ENCODE data around the gene UGT1A8. TPM values are rescaled to one million over a fixed set of nuclear protein-coding genes. Genes with fewer than 3 reads are reported as not detected.
"Not testable (repeated sequence)": the region's sequence is repeated elsewhere in the genome, so short reads cannot be mapped to it uniquely, and the experiment has no call there.

Gene UGT1A8
- total RNA-seq, 1 donor from 2014 or later, result not detected

GRCh38 chr2:233707940-233708644 is 90.7 kb downstream of the UGT1A8 start:
- no peak for DNase-seq (ENCODE audit: low spot score)
- intact Hi-C loops (cut with DNase I), result no loop called here

GRCh38 chr2:233708942-233709341 is 91.5 kb downstream of the UGT1A8 start:
- DNase-seq (ENCODE audit: low spot score), result no peak
- intact Hi-C loops (cut with DNase I), result no loop called here

- intact Hi-C loops (cut with DNase I), result no loop called here
- DNase-seq (ENCODE audit: low spot score), result peak; percentile 79
Observed at GRCh38 chr2:233711312-233712008, 94.0 kb downstream of the UGT1A8 start.

- DNase-seq (ENCODE audit: low spot score), result no peak
- intact Hi-C loops (cut with DNase I), result no loop called here
Observed at GRCh38 chr2:233712611-233713261, 95.3 kb downstream of the UGT1A8 start, which contains the start of gene UGT1A5. TSS of gene UGT1A5 (plus strand) at chr2:233712907. CDS start at chr2:233712992, 85 bp downstream.

- no peak for DNase-seq (ENCODE audit: low spot score)
- intact Hi-C loops (cut with DNase I), result no loop called here
Observed at GRCh38 chr2:233713262-233713615, 95.8 kb downstream of the UGT1A8 start.

- DNase-seq (ENCODE audit: low spot score), result no peak
- intact Hi-C loops (cut with DNase I), result no loop called here
Observed at GRCh38 chr2:233714121-233714520, 96.7 kb downstream of the UGT1A8 start.

GRCh38 chr2:233718552-233718951 is 101.1 kb downstream of the UGT1A8 start, which contains the start of gene UGT1A4:
TSS of gene UGT1A4 (plus strand) at chr2:233718736. CDS start at chr2:233718821, 85 bp downstream.
- DNase-seq (ENCODE audit: low spot score), result no peak
- intact Hi-C loops (cut with DNase I), result no loop called here

GRCh38 chr2:233728723-233729301 is 111.4 kb downstream of the UGT1A8 start, which contains the start of gene UGT1A3:
TSS of gene UGT1A3 (plus strand) at chr2:233729042. CDS start at chr2:233729127, 85 bp downstream.
- DNase-seq (ENCODE audit: low spot score), result no peak
- intact Hi-C loops (cut with DNase I), result no loop called here

- DNase-seq (ENCODE audit: low spot score); intact Hi-C loops (cut with DNase I): not testable (repeated sequence)
Observed at GRCh38 chr2:233736868-233737653, 119.6 kb downstream of the UGT1A8 start.

GRCh38 chr2:233740870-233741269 is 123.4 kb downstream of the UGT1A8 start:
- DNase-seq (ENCODE audit: low spot score), result no peak
- intact Hi-C loops (cut with DNase I), result no loop called here

- intact Hi-C loops (cut with DNase I), result no loop called here
- DNase-seq (ENCODE audit: low spot score), result no peak
Observed at GRCh38 chr2:233743464-233744259, 126.2 kb downstream of the UGT1A8 start.

- intact Hi-C loops (cut with DNase I), result no loop called here
- no peak for DNase-seq (ENCODE audit: low spot score)
Observed at GRCh38 chr2:233745073-233745755, 127.8 kb downstream of the UGT1A8 start.

GRCh38 chr2:233745838-233746237 is 128.4 kb downstream of the UGT1A8 start:
- DNase-seq (ENCODE audit: low spot score); intact Hi-C loops (cut with DNase I): not testable (repeated sequence)

- intact Hi-C loops (cut with DNase I), result no loop called here
- DNase-seq (ENCODE audit: low spot score), result no peak
Observed at GRCh38 chr2:233746475-233747282, 129.2 kb downstream of the UGT1A8 start.

- DNase-seq (ENCODE audit: low spot score), result no peak
- intact Hi-C loops (cut with DNase I), result no loop called here
Observed at GRCh38 chr2:233747283-233747544, 129.8 kb downstream of the UGT1A8 start.

GRCh38 chr2:233750689-233751088 is 133.3 kb downstream of the UGT1A8 start:
- DNase-seq (ENCODE audit: low spot score); intact Hi-C loops (cut with DNase I): not testable (repeated sequence)

Measured in cardiac septum (tissue), 1 donor.